HL-60/S4 treated with retinoic acid at 250 ng/mL for 4 days and 3 days (cell line): ENCODE results near the gene RIN2.
"Not testable (repeated sequence)": the region's sequence is repeated elsewhere in the genome, so short reads cannot be mapped to it uniquely, and the experiment has no call there.

Experiments
- in situ Hi-C: fragments of 300-500 bp; cut with MboI; formaldehyde crosslinking; loops from 2 replicates; pipeline ENCODE4 v1.7.0; 2022; ENCODE audit warnings: low sequenced_read_pairs

The RIN2 gene

DNA sequence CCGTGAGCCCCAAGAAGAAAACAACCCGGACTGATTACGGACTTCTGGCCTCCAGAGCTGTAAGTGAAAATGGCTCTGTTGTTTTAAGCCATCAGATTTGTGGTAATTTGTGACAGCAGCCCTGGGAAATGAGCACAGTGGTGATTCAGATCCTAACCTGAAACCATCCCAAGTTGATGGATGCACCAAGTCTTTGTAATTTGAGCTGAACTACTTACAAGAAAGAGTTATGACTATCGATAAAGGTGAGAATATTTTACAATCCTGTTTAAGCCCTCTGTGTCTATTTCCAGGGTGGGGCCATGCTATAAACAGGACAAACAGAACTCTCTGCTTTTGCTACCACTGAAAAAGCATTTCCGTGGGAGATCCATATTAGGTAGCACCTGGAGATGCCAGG is 19.1 kb upstream of the RIN2 start:
- in situ Hi-C loops = no loop called here

DNA sequence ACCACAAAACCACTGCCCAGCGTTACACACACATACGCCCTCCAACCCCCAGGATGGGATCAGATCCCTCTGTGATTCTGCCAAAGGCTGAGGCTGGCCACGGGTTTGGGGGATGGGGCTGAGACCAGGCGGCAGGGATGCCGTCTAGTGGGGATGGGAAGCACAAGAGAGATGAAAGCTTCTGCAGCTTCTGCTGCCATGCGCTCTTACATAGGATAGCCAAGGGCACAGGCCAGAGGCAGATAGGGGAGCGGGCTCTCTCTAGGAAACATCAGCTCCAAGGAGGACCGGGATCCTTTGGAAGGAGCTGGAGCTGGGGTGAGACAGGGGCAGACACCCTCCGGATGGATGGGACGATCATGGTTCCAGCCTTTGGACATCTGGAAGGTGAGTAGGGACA is 18.7 kb upstream of the RIN2 start:
- in situ Hi-C loops = no loop called here

DNA sequence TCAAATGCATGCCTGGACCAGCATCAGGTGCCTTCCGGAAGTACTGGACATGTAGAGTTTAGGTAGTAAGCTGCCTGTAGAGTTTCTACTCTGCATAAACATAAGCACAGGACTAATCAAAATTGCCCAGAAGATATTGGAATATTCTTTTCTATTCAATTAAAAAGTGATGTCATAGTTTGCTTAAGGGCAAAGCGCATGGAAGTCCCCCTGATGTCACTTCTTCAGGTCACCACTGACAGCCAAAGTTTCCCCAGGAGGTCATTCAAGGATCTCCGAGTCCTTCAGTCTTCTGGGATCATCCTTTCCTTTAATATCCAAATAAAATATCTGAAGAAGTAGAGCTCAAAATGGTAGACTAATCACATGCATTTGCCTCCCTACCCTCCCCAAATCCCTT is 17.5 kb upstream of the RIN2 start:
- in situ Hi-C loops = no loop called here

DNA sequence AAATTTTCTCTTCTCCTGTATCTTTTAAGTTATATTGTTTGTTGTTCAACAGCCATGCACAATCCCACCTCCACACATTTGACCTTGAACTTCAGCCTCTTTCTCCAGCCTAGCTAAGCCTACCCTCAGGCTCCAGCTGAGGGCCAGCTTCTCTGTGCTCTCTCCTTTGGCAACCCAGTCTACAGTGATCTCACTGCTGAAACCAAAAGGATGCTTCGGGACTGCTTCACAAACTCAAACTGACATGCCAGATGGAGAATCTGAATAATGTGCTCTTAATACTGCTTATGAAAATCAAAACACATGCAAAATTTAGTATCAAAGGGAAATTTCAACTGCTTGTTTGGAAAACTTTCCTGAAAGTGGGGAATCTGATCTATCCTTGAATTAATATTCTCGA is 16.1 kb upstream of the RIN2 start:
- in situ Hi-C loops = no loop called here

DNA sequence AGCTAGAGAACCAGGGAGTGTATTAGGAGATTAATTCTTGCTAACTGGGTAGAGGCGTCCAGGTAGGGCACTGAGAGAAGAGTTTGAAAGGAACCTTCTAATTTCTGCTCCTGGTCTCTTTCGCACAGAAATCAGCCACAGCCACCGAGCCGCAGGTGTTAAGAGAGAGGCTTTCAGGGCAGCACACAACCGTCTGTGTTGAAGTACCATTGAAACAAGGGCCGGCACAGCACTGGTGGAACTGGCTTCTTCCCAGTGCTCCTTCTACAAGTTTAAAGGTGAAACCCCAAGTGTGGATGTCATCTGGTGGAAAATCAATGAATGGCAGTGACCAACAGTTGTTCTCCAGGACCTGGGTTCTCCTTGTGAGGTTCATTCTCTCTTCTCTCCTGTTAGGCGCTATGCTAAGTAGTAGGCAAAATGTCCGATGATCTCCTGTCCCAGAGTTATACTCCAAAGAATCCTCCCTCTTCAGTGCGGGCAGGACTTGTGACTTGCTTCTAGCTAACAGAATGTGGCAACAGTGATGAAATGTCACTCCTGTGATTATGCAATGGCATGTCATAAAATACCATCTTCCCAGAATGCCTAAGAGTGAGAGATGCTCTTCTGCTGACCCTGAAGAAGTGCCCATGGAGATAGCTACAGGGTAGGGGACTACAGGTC is 15.0 kb upstream of the RIN2 start:
- in situ Hi-C loops = no loop called here

DNA sequence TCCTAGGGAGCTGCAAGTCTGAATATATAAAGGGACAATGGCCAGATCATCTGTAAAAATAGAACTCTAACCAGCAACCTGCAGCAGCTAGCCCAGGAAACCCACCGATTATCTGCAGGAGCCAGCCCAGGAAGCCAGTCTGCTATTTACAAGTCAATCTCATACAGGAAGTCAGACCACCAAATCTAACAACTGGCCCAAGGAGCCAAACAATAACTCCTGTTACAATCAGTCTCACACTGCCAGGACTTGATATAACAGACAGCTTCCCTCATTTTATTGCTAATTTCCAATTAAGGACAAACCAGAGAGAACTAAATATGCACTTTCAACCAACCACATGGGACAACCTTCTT is 14.4 kb upstream of the RIN2 start:
- in situ Hi-C loops = no loop called here

DNA sequence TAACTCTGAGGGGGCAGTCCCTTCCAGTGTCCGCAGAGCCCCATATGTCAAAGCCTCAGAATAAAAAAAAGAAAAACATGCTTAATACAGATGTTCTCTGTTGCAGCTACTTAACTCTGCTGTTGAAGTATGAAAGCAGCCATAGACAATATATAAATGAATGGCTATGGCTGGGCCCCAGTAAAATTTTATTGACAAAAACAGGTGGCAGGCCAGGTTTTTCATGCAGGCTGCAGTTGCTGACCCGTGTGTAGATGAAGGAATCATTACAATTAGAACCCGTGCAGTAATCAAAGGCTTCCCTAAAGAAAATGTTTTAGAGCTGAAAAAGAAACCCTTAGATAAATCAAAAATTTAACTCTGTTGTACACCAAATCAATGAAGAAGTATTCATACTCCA is 13.0 kb upstream of the RIN2 start:
- in situ Hi-C loops = no loop called here

DNA sequence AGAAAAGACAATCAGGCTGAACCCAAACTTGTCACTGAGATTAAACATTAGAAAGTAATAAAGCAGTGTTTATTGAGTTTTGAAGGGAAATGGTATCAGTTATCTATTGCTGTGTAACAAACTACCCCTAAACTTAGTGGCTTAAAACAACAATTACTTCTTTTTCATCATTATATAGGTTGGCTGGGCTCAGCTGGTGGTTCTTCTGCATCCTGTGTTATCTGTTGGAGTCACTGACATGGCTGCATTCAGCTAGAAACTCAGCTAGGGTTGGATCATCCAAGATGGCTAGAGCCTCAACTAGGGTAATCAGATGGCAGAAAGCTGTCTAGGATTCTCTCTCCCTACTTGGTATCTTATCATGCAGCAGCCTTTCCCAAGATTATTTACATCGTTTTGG is 12.5 kb upstream of the RIN2 start:
- in situ Hi-C loops = no loop called here

DNA sequence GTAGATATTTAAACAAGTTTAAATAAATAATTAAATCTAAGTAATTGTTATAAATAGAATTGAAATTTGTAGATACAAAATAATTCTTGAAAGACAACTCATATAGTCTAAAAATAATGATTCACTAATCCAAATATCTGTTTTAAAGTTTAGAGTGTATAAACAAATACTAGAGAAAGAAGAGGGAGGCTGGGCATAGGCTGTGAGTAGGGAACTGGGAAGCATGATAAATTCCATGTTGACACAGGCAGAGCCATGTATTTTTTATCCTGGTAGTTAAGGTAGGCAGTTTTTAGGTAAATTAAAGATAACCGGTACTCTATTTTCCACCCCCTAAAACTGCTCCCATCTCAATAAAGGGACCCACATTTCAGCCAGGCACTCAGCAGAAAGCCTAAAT is 11.7 kb upstream of the RIN2 start:
- in situ Hi-C loops = no loop called here

DNA sequence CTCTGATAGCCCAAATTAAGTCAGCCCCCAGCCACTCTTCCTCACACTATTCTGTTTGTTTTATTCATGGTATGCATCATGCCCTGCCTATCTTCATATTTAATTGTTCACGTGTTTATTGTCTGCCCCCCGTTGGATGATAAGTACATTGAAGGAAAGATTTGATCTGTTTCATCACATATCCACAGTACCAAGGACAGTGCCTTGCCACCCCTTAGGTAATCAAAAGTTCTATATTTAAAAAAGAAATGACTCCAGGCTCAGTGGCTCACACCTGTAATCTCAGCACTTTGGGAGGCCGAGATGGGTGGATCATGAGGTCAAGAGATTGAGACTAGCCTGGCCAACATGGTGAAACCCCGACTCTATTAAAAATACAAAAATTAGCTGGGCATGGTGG is 10.2 kb upstream of the RIN2 start:
- in situ Hi-C loops = no loop called here

DNA sequence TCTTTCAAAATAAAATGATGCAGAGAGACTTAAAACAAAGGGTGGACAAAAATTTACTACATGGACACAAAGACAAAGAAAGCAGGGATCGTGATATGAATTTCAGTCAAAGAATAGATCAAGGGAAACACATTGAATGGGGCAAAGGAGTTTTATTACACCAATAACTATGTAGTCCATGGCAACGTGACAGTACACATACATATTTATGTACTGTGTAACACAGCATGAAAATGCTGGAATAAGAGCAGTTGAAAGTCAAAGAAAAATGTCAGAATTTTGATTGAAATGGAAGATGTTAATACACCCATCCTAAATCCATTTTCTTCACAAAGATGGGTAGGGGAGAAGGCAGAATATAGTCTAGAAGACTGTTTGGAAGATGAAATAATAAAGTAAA is 9.4 kb upstream of the RIN2 start:
- in situ Hi-C loops = no loop called here

DNA sequence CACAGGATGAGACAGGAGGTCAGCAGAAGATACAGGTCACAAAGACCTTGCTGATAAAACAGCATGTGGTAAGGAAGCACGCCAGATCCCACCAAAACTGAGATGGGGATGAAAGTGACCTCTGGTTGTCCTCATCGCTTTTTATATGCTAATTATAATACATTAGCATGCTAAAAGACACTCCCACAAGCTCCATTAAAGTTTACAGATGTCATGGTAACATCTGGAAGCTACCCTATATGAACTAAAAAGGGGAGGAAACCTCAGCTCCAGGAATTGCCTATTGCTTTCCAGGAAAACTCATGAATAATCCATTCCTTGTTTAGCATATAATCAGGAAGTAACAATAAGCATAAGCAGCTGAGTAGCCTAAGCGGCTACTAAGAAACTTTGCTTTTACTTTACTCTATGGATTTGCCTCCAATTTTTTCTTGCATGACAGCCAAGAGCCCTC is 8.4 kb upstream of the RIN2 start:
- in situ Hi-C loops = no loop called here

DNA sequence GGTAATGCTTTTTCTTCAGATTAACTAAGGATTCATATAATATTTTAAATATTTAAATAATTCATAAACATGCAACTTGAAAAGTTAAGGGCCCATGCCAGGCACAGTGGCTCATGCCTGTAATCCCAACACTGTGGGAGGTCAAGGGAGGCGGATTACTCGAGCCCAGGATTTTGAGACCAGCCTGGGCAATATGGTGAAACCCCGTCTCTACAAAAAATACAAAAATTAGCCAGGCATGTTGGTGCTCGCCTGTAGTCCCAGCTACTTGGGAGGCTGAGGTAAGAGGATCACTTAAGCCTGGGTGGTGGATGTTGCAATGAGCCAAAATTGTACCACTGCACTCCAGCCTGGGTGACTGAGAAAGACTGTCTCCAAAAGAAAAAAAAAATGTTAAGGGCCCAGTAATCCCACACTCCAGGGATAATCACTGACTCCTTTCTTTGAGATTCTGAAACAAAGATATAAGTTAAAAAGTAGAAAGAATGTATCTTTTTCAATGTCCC is 7.9 kb upstream of the RIN2 start:
- in situ Hi-C loops = no loop called here

DNA sequence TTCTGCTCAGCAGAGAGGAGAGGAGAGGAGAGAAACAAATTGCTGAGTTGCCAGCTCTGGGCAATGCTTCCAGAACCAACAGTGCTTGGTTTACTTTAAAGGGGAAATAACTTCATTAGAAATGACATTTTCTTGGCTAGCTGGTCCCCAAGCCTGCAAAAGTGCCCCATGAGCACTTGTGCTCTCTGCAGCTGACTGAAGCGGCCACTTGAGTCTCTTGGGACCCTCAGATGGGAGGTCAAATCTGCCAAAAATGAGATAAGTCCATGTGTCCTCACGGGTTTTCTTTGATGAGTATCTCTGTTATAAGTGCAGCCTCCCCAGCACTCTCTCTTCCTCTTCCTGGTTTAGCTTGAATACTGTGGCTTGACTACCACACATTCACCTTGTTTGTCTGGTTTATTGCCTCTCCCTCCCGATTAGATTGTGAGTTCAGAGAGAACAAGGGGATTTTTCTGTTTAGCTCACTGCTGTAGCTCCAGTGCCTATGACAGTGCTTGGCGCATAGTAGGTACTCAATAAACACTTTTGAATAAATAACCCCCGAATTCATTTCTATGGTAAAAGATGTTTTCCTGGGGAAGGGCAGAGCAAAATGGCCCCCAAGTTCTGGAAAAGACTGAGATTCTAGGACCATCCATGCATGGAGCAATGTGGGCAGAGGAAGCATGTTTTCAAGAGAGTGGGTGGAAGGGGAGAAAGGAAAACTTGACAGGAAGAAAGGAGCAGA is 7.0 kb upstream of the RIN2 start:
- in situ Hi-C loops = no loop called here

DNA sequence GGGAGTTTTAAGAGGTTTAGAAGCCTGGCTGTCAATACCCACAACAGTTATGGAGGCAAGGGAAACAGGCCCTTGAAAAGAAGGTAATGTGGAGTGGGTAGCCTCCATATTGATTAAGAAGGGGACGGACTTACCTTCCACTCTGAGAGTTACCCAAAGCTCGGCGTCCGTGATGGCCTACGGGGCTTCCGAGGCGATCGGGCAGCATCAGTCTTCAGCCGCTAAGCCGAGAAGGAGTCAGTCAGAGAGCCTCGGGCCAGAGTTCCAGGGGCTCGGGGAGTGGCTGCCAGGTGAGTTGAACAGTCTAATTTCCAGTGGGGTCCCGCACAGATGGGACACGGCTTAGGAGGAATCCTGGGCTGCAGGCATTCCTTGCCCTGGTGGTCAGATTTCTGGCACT is 3.9 kb upstream of the RIN2 start:
- in situ Hi-C loops = not testable (repeated sequence)

DNA sequence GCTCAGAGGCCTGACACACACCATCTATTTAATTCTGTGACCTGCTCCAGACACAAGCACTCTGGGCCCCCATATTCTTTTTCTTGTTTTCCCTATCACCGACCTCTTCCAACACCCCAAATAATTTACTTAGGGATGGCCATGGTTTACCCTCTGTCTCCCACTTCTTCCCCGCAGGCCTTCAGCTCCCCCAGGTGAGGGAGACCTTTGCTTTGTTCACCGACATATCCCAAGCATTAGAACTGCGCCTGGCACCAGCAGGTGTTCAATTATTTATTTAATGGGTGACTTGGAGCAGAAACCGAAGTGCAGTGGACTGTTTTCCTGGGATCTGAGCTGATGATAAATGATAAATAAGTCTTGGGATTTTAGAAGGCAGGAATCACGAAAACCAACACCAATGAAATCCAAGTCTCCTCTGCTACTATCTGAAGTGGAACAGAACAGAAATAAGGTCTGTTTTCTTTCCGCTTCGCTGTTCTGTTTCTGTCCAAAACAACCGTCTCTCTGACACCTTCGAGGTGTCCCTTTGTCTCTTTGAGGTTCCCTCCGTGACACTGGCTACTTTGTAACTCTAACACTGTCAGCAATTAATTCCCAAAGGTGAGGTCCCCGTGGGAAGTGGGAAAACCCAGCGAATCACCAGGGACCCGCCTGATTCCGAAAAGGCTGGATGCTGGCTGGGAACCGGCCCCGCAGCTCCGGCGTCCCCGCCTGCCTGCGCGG is 1.1 kb upstream of the RIN2 start:
- in situ Hi-C loops = no loop called here

DNA sequence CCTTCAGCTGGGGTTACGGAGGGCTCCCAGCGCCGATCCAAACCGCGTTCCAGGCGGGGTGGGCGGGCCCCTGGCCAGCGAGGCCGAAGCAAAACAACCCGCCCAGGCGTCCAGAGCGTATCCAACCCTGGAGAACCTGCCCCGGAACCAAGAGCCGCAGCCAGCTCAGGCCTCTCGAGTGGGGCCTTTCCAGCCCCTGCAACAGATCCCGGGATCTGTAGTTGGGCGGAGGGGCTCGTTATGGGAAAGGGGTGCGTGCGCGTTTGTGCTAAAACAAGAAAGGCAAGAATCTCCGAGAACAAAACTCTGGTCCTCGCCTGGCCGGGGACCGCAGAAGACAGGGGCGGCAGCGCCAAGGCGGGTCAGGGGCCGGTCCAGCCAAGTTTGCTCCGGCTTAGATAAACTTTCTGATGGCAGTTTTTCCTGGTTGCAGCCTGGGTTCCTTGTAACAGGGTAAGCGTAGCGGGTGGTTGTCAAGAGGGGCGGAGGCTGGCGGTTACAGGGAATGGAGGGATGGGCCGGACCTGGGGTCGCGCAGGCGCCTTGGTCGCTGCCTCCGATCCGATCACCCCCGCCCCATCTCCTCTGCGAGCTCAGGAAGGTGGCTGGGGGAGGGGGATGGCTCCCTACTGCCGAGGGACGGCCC is 448 bp upstream of the RIN2 start:
- in situ Hi-C loops = no loop called here

DNA sequence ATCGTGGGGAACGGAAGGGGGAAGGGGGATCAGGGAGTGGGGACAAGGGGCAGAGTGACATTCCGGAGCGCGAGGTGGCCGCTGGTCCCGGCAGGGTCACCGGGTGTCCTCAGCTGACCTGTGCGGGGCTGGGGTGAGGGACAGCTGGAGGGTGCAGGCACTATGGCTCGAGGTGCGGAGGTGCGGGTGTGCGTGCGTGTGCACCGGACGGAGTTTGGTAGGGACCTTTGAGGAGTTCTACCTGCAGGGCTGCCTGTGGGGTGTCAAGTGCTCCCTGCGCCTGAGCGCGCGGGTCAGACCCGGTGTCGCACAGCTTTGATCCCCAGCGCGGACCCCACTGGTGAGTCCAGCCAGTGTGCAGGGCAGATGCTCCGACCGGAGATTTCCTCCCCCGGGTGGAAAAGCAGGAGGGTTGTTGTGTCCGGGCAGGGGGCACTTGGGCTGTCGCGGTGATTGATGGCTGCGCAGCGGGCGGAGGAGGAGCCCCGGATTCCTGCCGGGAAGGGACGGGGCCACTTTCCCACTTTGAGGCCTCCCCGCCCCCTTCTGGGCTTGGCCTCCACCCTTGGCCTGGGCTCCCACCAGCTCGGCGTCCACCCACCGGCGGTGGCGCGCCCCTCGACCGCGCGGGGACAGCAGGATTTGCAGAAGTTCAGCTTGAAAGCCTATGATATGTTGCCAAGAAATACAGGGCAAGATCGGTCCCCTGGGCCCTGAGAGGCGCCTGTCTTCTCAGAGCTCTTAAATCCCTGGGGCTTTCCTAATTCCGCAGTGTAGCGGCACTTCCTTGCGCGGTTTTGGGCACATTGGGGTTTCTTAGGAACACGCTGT is 658 bp downstream of the RIN2 start:
- in situ Hi-C loops = no loop called here

DNA sequence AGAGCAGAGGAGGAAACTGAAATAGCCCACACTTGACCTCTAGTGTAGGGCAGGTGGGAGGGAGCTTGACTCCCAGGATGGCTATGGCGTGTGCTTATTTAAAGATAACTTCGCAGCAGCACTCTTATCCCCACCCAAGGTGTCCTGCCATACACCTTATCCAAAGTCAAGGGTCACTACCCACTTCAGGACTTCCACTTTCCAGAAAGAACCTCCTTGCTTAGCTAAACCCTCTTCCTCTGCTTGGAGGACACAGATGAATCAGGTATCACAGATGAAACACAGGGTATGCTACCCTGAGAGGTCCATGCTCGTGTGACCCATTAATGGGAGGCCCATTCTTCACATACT is 2.3 kb downstream of the RIN2 start:
- in situ Hi-C loops = no loop called here

DNA sequence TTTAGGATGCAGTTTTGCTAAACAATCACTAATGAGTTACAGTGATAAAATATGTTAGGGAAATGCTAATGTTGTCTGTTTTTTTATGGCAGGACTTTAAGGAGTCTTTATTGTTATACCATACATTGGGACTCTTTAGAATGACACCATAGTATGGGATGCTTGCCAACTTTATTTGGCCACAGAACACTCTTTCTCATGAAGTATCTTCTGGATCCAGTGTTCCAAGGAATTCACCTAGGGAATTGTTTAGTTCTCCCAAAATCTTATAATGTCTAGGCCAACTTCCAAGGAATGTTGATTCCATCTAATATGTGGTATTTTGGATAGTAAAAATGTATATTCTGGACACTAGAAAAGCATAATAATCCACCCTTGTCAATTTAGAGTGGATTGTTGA is 3.3 kb downstream of the RIN2 start:
- in situ Hi-C loops = no loop called here

DNA sequence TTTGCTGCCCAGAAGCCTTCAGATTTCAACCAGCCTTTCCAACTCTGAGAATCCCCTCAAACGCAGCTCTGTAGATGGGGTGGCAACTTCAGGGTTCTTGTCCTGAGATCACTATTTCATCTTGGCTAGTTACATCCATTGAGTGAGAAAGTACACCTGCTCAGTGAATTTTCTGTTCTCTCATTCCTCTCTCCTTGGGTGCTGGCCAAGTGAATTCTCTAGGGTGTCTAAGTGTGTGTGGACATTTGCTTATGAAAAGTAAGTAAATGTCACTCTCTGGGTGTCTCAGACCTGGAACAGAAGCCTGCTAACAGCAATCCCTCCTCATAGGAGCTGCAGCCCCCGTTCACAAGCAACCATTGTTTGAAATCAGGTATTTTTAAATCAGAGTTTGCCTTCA is 3.8 kb downstream of the RIN2 start:
- in situ Hi-C loops = no loop called here
